Stomach smooth muscle (tissue), 2 donors: Measurements from ENCODE around the gene NLGN1.
A peak's percentile ranks its signal among the peaks of the same experiment; 100 is the strongest.

Source experiments
- H3K27ac ChIP-seq: one replicate; pipeline ENCODE4 v1.7.0; 2013; ENCODE audit warnings: mild to moderate bottlenecking, low read length, inconsistent platforms
- H3K27me3 ChIP-seq, 2 donors: one replicate each; pipeline ENCODE4 v1.7.0; 2013; ENCODE audit warnings: low read length in 2 of 2; ENCODE audit not compliant: insufficient read depth in 2 of 2, control insufficient read depth in 1 of 2
- H3K36me3 ChIP-seq, 2 donors: one replicate each; pipeline ENCODE4 v1.7.0; 2013; ENCODE audit warnings: low read length in 2 of 2; ENCODE audit not compliant: control insufficient read depth in 2 of 2, insufficient read depth in 2 of 2
- H3K4me1 ChIP-seq: one replicate; pipeline ENCODE4 v1.7.0; 2013; ENCODE audit warnings: low read length; ENCODE audit not compliant: control insufficient read depth, insufficient read depth
- H3K4me3 ChIP-seq, 2 donors: one replicate each; pipeline ENCODE4 v1.7.0; 2013; ENCODE audit warnings: low read length in 2 of 2
- H3K9ac ChIP-seq, 2 donors: one replicate each; pipeline ENCODE4 v1.7.0; 2013; ENCODE audit warnings: low read length in 2 of 2, mild to moderate bottlenecking in 1 of 2
- H3K9me3 ChIP-seq, 2 donors: one replicate each; pipeline ENCODE4 v1.7.0; 2013; ENCODE audit warnings: low read length in 2 of 2; ENCODE audit not compliant: control insufficient read depth in 2 of 2
- donor health status: healthy.
- donor health status: Pancreatic carcinoma.

The NLGN1 gene

DNA sequence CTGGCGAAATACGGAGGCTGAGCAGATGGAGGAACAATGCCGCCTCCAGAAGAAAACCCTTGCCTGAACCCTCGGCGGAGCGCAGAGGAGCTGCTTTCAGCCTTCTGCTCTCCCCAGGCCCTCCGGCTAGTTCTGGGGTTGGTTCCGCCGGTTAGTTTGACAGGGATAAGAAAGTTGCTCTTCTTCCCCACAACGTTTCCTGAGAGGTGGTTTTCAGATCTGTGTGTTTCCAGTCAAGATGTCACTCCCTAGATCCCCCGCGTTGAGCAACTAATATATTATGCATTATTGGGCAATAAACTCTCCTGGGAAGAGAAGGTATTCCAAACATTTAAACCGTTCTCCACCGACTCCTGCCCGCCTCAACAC lies 551 bp downstream of the NLGN1 start:
- Histone ChIP-seq H3K4me3 (peak overlapping the region; percentile 86 to 88), H3K27me3 (no peaks in the 10 kb centered on the region), H3K4me1 (no peaks in the 10 kb centered on the region), H3K36me3 (no peaks in the 10 kb centered on the region), H3K9me3 (no peaks in the 10 kb centered on the region), H3K27ac (peak overlapping the region; percentile 94), H3K9ac (peak overlapping the region; percentile 80 to 84)

DNA sequence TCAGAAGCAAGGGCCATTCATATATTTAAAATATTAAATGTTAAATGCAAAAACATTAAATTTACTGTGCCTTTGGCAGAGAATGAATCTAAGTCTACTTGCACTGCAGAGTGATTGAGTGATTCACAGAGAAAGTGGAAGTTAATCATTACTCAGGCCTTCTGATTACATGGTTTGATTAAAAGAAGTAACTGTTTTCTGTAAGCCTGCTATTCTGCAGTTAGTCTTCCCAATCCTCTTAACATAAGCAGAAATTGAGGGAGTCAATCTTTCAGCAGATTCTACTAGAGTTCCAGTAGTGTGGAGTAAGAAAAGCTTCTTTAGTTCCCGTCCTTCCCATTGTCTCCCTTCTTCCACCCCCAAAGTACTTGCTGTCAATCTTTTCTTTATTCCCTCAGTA lies 1.5 kb downstream of the NLGN1 start:
- Histone ChIP-seq H3K36me3 (no peaks in the 10 kb centered on the region), H3K27me3 (no peaks in the 10 kb centered on the region), H3K9me3 (no peaks in the 10 kb centered on the region), H3K27ac (no peak overlapping the region), H3K4me3 (peak overlapping the region in 1 of 2 donors; percentile 86), H3K9ac (no peak overlapping the region), H3K4me1 (no peaks in the 10 kb centered on the region)

DNA sequence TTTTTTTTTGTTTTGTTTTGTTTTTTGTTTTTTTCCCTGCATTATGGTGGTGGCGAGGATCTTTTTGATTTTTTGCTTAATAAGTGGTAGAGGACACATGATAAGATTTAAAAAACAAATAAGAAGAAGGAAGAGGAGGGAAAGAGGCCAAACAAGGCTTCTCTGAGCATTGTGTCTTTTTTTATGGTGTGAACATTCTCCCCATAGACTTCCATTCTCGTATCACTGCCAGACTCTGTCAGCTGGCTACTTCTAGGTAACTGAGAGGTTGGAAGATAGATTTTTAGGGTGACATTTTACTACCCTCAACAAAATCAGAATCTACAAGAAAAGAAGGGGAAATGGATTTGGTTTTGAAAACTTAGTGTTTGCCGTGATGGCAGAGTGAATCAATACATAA lies 3.8 kb downstream of the NLGN1 start:
- no peaks in the 10 kb centered on the region for H3K36me3 ChIP-seq
- no peak overlapping the region for H3K27ac ChIP-seq
- no peaks in the 10 kb centered on the region for H3K9me3 ChIP-seq
- H3K27me3 ChIP-seq, result no peaks in the 10 kb centered on the region
- H3K9ac ChIP-seq, result no peak overlapping the region
- no peak overlapping the region for H3K4me3 ChIP-seq
- no peaks in the 10 kb centered on the region for H3K4me1 ChIP-seq

DNA sequence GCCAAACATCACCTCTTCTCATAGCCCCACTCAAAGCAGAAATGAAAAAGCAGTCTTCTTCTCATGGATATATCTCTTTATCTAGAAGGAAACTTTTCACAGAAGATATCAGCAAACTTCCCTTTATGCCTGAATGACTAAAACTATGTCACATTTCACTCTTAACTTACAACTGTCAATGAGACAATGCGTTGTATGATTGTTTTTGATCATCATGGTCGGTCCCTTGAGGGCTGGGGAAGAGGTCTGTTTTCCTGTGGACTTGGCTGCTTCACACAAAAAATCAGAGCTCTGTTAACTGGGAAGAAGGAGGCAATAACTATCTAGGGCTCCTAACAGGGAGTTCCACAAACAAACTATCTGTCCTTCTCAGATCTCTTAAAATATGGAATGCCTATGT lies 5.1 kb downstream of the NLGN1 start:
- H3K9ac ChIP-seq, result no peak overlapping the region
- H3K27ac ChIP-seq, result no peak overlapping the region
- H3K27me3 ChIP-seq, result no peaks in the 10 kb centered on the region
- H3K4me3 ChIP-seq, result no peak overlapping the region
- H3K4me1 ChIP-seq, result no peaks in the 10 kb centered on the region
- H3K9me3 ChIP-seq, result no peaks in the 10 kb centered on the region
- H3K36me3 ChIP-seq, result no peaks in the 10 kb centered on the region

DNA sequence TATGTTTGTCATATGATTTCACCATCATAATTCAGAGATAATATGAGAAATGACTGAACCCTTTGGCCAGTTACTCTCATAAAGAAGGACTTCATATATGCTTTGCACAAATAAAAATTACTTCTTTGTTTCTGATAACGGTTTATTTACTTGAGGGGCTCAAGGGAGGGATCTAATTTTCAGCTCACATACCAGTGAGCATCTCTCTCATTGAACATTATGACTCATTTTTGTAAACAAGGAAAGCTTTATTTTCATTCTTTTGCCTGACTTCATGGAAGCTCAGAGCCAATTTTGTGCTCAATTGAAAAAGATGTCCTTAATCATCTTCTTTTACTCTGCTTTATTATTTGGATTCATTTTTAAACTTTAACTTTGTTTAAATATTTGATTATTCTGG lies 5.8 kb downstream of the NLGN1 start:
- no peak overlapping the region for H3K4me3 ChIP-seq
- no peaks in the 10 kb centered on the region for H3K36me3 ChIP-seq
- no peak overlapping the region for H3K27ac ChIP-seq
- H3K9me3 ChIP-seq, result no peaks in the 10 kb centered on the region
- H3K27me3 ChIP-seq, result no peaks in the 10 kb centered on the region
- H3K9ac ChIP-seq, result no peak overlapping the region
- no peaks in the 10 kb centered on the region for H3K4me1 ChIP-seq

DNA sequence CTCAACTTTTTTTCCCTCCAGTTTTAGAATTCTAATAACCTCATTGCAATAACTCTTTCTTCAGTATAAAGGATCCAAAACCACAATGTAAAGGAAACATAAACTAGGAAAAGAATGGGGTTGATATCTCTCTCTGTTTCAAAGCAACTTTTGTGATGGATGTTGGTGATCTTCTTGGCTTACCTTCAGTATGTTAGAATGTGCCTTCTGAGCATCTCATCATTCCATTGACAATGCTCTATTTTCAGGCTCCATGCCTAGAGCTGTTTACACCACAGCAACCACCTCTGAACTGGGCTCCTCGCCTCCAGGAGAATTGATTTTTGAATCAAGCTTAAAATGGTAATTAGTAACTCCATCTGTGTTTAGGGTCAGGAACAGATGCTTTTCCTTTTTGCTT lies 6.6 kb downstream of the NLGN1 start:
- Histone ChIP-seq H3K9ac (no peak overlapping the region), H3K27ac (no peak overlapping the region), H3K36me3 (no peaks in the 10 kb centered on the region), H3K4me1 (no peaks in the 10 kb centered on the region), H3K4me3 (no peak overlapping the region), H3K27me3 (no peaks in the 10 kb centered on the region), H3K9me3 (no peaks in the 10 kb centered on the region)

DNA sequence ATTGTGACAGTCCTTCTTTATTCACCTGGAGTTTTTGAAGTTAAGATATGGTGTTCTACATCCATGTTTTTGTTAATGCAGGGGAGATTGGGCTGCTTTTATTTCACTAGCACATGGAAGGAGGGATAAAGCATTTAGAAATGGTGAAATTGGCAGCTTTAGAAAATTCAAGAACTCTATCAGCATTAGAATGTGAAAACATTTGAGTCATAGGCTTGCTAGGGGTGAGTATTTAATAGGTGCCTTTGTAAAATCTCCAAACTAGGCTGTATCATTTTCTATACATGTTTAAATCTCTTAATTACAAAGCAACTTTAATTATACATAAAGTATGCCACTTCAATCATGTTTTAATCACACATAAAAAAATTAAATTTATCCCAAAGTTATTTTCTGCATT lies 12.9 kb downstream of the NLGN1 start:
- H3K4me1 ChIP-seq, result peaks cover 6% of the 10 kb centered on the region
- H3K4me3 ChIP-seq, result no peak overlapping the region
- H3K9ac ChIP-seq, result no peak overlapping the region
- no peak overlapping the region for H3K27ac ChIP-seq
- no peaks in the 10 kb centered on the region for H3K36me3 ChIP-seq
- H3K9me3 ChIP-seq, result no peaks in the 10 kb centered on the region
- H3K27me3 ChIP-seq, result no peaks in the 10 kb centered on the region

DNA sequence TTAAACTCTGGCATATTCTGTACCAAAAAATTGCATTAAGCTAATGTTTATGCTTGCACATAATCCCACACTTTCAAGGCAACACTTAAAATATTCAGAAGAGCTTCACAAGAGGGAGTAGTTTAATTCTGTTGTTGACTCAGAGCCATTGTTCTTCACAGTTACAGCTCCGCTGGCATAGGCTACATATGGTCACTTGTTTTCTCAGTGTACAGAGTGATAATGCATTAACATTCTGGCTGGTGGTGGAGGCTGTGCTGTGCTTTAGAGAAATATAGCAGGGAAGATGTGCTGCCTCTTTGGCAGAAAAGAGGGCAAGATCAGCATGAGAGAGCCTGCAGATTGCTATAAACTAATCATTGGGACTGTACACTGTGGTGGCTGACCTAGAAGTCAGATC lies 13.3 kb downstream of the NLGN1 start:
- H3K4me1 ChIP-seq, result peaks cover 6% of the 10 kb centered on the region
- H3K9ac ChIP-seq, result peak overlapping the region in 1 of 2 donors; percentile 22
- no peak overlapping the region for H3K4me3 ChIP-seq
- no peak overlapping the region for H3K27ac ChIP-seq
- H3K9me3 ChIP-seq, result no peaks in the 10 kb centered on the region
- no peaks in the 10 kb centered on the region for H3K27me3 ChIP-seq
- H3K36me3 ChIP-seq, result no peaks in the 10 kb centered on the region

DNA sequence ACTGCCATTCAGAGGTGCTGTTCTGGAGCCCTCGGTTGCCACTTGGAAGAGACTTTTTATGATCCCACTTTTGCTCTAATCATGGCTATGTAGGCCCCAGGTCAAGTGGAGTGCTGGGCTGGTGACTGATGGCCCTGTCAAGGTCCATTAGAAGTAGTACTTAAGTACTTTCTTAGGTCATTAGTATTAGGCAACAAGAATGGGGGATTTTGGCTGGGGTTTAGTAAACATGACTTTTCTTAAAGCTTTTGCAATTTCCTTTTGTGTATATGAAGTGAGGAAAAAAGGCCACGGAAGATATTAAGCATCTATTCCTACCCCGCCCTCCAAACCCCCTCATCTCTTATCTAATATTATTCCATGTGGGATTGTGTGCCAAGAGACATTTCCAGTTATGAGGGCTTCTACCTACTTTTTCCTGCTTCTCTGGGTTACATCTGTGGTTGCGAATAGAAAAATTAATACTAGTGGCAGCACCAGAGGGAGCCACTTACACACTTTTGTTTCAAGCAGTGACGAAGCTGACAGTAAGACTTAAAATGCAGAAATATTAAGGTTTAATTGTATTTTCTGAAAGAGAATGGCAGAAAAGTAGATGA lies 13.9 kb downstream of the NLGN1 start:
- Histone ChIP-seq H3K9ac (peak overlapping the region in 1 of 2 donors; percentile 22), H3K9me3 (no peaks in the 10 kb centered on the region), H3K4me3 (peak overlapping the region; percentile 45 to 56), H3K36me3 (no peaks in the 10 kb centered on the region), H3K27ac (no peak overlapping the region), H3K4me1 (peaks cover 6% of the 10 kb centered on the region), H3K27me3 (no peaks in the 10 kb centered on the region)

DNA sequence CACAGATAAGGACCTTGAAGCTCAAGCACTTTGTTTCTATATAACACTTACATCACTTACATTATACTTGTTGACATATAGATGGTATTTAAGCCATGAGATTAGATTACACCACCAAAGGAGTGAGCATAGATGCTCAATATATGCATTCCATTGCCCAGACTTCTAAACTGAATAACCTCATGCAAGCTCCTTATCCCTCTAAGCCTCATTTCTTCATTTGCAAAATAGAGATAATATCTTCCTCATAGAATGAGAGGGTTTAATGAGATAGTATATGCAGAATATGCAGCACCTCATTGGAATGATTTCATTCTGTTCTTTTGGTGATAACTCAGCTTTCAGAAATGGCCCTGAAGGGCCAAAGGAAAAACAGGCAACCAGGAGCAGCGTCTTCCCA lies 18.5 kb downstream of the NLGN1 start:
- peaks cover 4% of the 10 kb centered on the region for H3K4me1 ChIP-seq
- H3K9me3 ChIP-seq, result no peaks in the 10 kb centered on the region
- no peak overlapping the region for H3K9ac ChIP-seq
- no peaks in the 10 kb centered on the region for H3K36me3 ChIP-seq
- no peak overlapping the region for H3K27ac ChIP-seq
- H3K27me3 ChIP-seq, result no peaks in the 10 kb centered on the region
- no peak overlapping the region for H3K4me3 ChIP-seq

DNA sequence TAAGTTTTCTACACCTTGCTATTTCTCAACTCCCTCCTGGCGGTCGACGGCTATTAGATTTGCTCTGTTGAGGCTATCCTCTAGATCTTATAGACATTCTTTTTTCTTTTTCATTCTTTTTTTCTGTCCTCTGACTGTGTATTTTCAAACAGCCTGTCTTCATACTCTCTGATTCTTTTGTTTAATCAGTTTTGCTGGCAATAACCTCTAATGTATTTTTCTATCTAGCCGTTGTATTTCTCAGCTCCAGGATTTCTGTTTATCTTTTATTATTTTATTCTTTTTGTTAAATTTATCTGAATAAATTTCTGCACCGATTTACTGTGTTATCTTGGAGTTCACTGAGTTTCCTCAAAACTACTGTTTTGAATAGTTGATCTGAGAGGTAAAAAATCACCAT lies 31.5 kb downstream of the NLGN1 start:
- Histone ChIP-seq H3K4me1 (no peaks in the 10 kb centered on the region), H3K9ac (no peak overlapping the region), H3K27ac (no peak overlapping the region), H3K9me3 (peaks cover 2 to 6% of the 10 kb centered on the region in 2 donors), H3K36me3 (no peaks in the 10 kb centered on the region), H3K27me3 (no peaks in the 10 kb centered on the region), H3K4me3 (no peak overlapping the region)
